Measurements from ENCODE around the gene LRRC15.

- TF ChIP-seq EZH2phosphoT487 (IDR thresholded peaks at IDR 0.05; ENCODE audit: insufficient read depth, low read depth) (no peak), EZH2 (IDR thresholded peaks at IDR 0.05; ENCODE audit: insufficient read depth, poor library complexity, severe bottlenecking) (no peak)
These were observed 49.1 kb upstream of the LRRC15 start for GRCh38 chr3:194418671-194419070.

Data from GM23248 (cell line).